ENCODE data around the gene EIF5AL1. TPM values are rescaled to one million over a fixed set of nuclear protein-coding genes. Genes with fewer than 3 reads are reported as not detected.

Gene EIF5AL1
- total and polyA plus RNA-seq, 2 donors (not counting 1 experiment from before 2014, with no cell fraction given) = 0.76 to 1.7 TPM

- H3K4me3 ChIP-seq (ENCODE audit: control extremely low read depth in 1 of 5, extremely low read depth in 1 of 5, insufficient read depth in 1 of 5, low read depth in 2 of 5, low read length in 4 of 5) = no peak overlapping the region
- no peaks in the 10 kb centered on the region for H3K9me3 Mint-ChIP-seq (ENCODE audit: insufficient read depth)
- no peaks in the 10 kb centered on the region for H3K4me1 Mint-ChIP-seq
- H3K27me3 ChIP-seq (replicated peaks in 1 of 4; ENCODE audit: control extremely low read depth in 1 of 4, control insufficient read depth in 3 of 4, insufficient read depth in 4 of 4, low read length in 3 of 4) = peaks cover 0 to 6% (median 1%) of the 10 kb centered on the region in 4 experiments
- TF ChIP-seq CTCF (IDR thresholded peaks at IDR 0.05) (no peak), EZH2 (IDR thresholded peaks at IDR 0.05; ENCODE audit: borderline replicate concordance, insufficient read depth, low read depth, low read length, poor library complexity, severe bottlenecking) (no peak)
- H3K27me3 Mint-ChIP-seq = peaks cover 20% of the 10 kb centered on the region
- no peak overlapping the region for H2AFZ ChIP-seq (ENCODE audit: insufficient read depth, low read depth, low read length, poor library complexity, severe bottlenecking)
- H3K4me2 ChIP-seq (replicated peaks; ENCODE audit: low read depth, low read length, poor library complexity, severe bottlenecking) = no peak overlapping the region
- no peaks in the 10 kb centered on the region for H4K20me1 ChIP-seq (ENCODE audit: control insufficient read depth, insufficient read depth, low read length, poor library complexity, severe bottlenecking)
- H3K27ac ChIP-seq (ENCODE audit: low read length in 2 of 2) = no peak overlapping the region
- no peak overlapping the region for H3K9ac ChIP-seq (ENCODE audit: low read length)
- POLR2A ChIA-PET = no interaction called here
- H3K36me3 ChIP-seq (replicated peaks in 1 of 2; ENCODE audit: control extremely low read depth in 1 of 2, control insufficient read depth in 1 of 2, extremely low read depth in 1 of 2, insufficient read depth in 2 of 2, low read length in 1 of 2) = no peaks in the 10 kb centered on the region
- H3K79me2 ChIP-seq (ENCODE audit: control insufficient read depth, insufficient read depth, low read length) = no peaks in the 10 kb centered on the region
- H3K4me1 ChIP-seq (ENCODE audit: control insufficient read depth in 2 of 2, insufficient read depth in 2 of 2, low read length in 2 of 2) = no peaks in the 10 kb centered on the region
- DNase-seq (no peak), ATAC-seq (ENCODE audit: low read depth) (no peak)
- CTCF ChIA-PET = interaction anchor here (1.8 kb wide), 1 partner anchor 14 kb away, joined by 5 read pairs; no protein-coding TSS in a partner anchor
- intact Hi-C loops (cut with micrococcal nuclease) = no loop called here
- peaks cover 0 to 2% (median 0%) of the 10 kb centered on the region in 3 donors for H3K9me3 ChIP-seq (ENCODE audit: control extremely low read depth in 1 of 3, control insufficient read depth in 2 of 3, insufficient read depth in 1 of 3, low read length in 2 of 3)
- H3K4me3 Mint-ChIP-seq = no peak overlapping the region
- H3K27ac Mint-ChIP-seq = no peak overlapping the region
- 80% methylated on average over 1 of the region's 1 CpG for WGBS (ENCODE audit: insufficient coverage)
Measured at GRCh38 chr10:79482304-79482703, 30.0 kb upstream of the EIF5AL1 start.

GRCh38 chr10:79482741-79483140 lies 29.6 kb upstream of the EIF5AL1 start:
- H3K4me3 Mint-ChIP-seq = no peak overlapping the region
- ATAC-seq (ENCODE audit: low read depth) (no peak), DNase-seq (no peak)
- H3K4me1 Mint-ChIP-seq = no peaks in the 10 kb centered on the region
- no peak for TF ChIP-seq EZH2 (IDR thresholded peaks at IDR 0.05; ENCODE audit: borderline replicate concordance, insufficient read depth, low read depth, low read length, poor library complexity, severe bottlenecking)
- TF ChIP-seq CTCF (IDR thresholded peaks at IDR 0.05) = no peak
- Histone ChIP-seq H3K4me1 (ENCODE audit: control insufficient read depth in 2 of 2, insufficient read depth in 2 of 2, low read length in 2 of 2) (no peaks in the 10 kb centered on the region), H3K79me2 (ENCODE audit: control insufficient read depth, insufficient read depth, low read length) (no peaks in the 10 kb centered on the region), H3K9ac (ENCODE audit: low read length) (no peak overlapping the region), H3K9me3 (ENCODE audit: control extremely low read depth in 1 of 3, control insufficient read depth in 2 of 3, insufficient read depth in 1 of 3, low read length in 2 of 3) (peaks cover 0 to 2% (median 0%) of the 10 kb centered on the region in 3 donors), H2AFZ (ENCODE audit: insufficient read depth, low read depth, low read length, poor library complexity, severe bottlenecking) (no peak overlapping the region), H3K4me3 (ENCODE audit: control extremely low read depth in 1 of 5, extremely low read depth in 1 of 5, insufficient read depth in 1 of 5, low read depth in 2 of 5, low read length in 4 of 5) (no peak overlapping the region), H3K36me3 (replicated peaks in 1 of 2; ENCODE audit: control extremely low read depth in 1 of 2, control insufficient read depth in 1 of 2, extremely low read depth in 1 of 2, insufficient read depth in 2 of 2, low read length in 1 of 2) (no peaks in the 10 kb centered on the region), H3K4me2 (replicated peaks; ENCODE audit: low read depth, low read length, poor library complexity, severe bottlenecking) (no peak overlapping the region), H4K20me1 (ENCODE audit: control insufficient read depth, insufficient read depth, low read length, poor library complexity, severe bottlenecking) (no peaks in the 10 kb centered on the region), H3K27ac (ENCODE audit: low read length in 2 of 2) (no peak overlapping the region), H3K27me3 (replicated peaks in 1 of 4; ENCODE audit: control extremely low read depth in 1 of 4, control insufficient read depth in 3 of 4, insufficient read depth in 4 of 4, low read length in 3 of 4) (peaks cover 0 to 2% (median 1%) of the 10 kb centered on the region in 4 experiments)
- WGBS (ENCODE audit: insufficient coverage) = 86% methylated on average over 3 of the region's 4 CpGs
- intact Hi-C loops (cut with micrococcal nuclease) = no loop called here
- no peaks in the 10 kb centered on the region for H3K9me3 Mint-ChIP-seq (ENCODE audit: insufficient read depth)
- POLR2A ChIA-PET = no interaction called here
- no peak overlapping the region for H3K27ac Mint-ChIP-seq
- H3K27me3 Mint-ChIP-seq = peaks cover 16% of the 10 kb centered on the region
- CTCF ChIA-PET = no interaction called here
